H9 (cell line): ENCODE measurements around the gene TCF7L2. TPM values are rescaled to one million over a fixed set of nuclear protein-coding genes. Genes with fewer than 3 reads are reported as not detected.

Experiments used
- DNase-seq: peaks from one replicate; pipeline ENCODE4 v3.0.0-alpha.2; 2017
- H2AFZ ChIP-seq: one replicate; pipeline ENCODE4 v1.6.1; 2013; ENCODE audit warnings: mild to moderate bottlenecking, low read length, control low read depth, moderate library complexity
- H2AK5ac ChIP-seq: 2 replicates; pipeline ENCODE4 v1.6.1; 2013; ENCODE audit warnings: low read length, control low read depth, mixed read lengths; ENCODE audit not compliant: insufficient read length
- H2BK120ac ChIP-seq: one replicate; pipeline ENCODE4 v1.6.1; 2013; ENCODE audit warnings: low read depth, mild to moderate bottlenecking, low read length, control low read depth, inconsistent platforms; ENCODE audit not compliant: poor library complexity, severe bottlenecking
- H2BK12ac ChIP-seq: 2 replicates; pipeline ENCODE4 v1.6.1; 2013; ENCODE audit warnings: low read length, control low read depth, mixed read lengths, low read depth; ENCODE audit not compliant: insufficient read length
- H2BK15ac ChIP-seq: 2 replicates; pipeline ENCODE4 v1.6.1; 2013; ENCODE audit warnings: low read depth, low read length, control low read depth
- H2BK20ac ChIP-seq: one replicate; pipeline ENCODE4 v1.6.1; 2013; ENCODE audit warnings: low read depth, mild to moderate bottlenecking, low read length, control low read depth, inconsistent platforms; ENCODE audit not compliant: poor library complexity, severe bottlenecking
- H2BK5ac ChIP-seq: 2 replicates; pipeline ENCODE4 v1.6.1; 2013; ENCODE audit warnings: low read length, control low read depth, mixed read lengths; ENCODE audit not compliant: insufficient read length
- H3K14ac ChIP-seq: 2 replicates; pipeline ENCODE4 v1.6.1; 2013; ENCODE audit warnings: low read length, control low read depth; ENCODE audit not compliant: insufficient read depth
- H3K18ac ChIP-seq: 2 replicates; pipeline ENCODE4 v1.6.1; 2013; ENCODE audit warnings: low read depth, mild to moderate bottlenecking, mixed read lengths, low read length, control low read depth; ENCODE audit not compliant: insufficient read length
- H3K23ac ChIP-seq: 2 replicates; pipeline ENCODE4 v1.6.1; 2013; ENCODE audit warnings: low read length, control low read depth, mixed read lengths, low read depth; ENCODE audit not compliant: insufficient read length
- H3K23me2 ChIP-seq: 2 replicates; pipeline ENCODE4 v1.6.1; 2013; ENCODE audit warnings: low read depth, mild to moderate bottlenecking, mixed read lengths, low read length, control low read depth; ENCODE audit not compliant: insufficient read length, poor library complexity, severe bottlenecking
- H3K27ac ChIP-seq: 2 replicates; pipeline ENCODE4 v1.5.1; 2013; ENCODE audit warnings: low read length, control low read depth, mixed read lengths, low read depth; ENCODE audit not compliant: insufficient read length
- H3K27me3 ChIP-seq: 2 replicates; pipeline ENCODE4 v1.6.1; 2013; ENCODE audit warnings: low read length, control low read depth, inconsistent platforms; ENCODE audit not compliant: insufficient read depth
- H3K4ac ChIP-seq: 2 replicates; pipeline ENCODE4 v1.6.1; 2013; ENCODE audit warnings: low read depth, mild to moderate bottlenecking, control low read depth, inconsistent platforms, low read length, moderate library complexity
- H3K4me1 ChIP-seq: 2 replicates; pipeline ENCODE4 v1.6.1; 2013; ENCODE audit warnings: low read length, control low read depth, inconsistent platforms; ENCODE audit not compliant: insufficient read depth
- H3K4me2 ChIP-seq: 2 replicates; pipeline ENCODE4 v1.6.1; 2013; ENCODE audit warnings: low read length, control low read depth, mixed read lengths; ENCODE audit not compliant: insufficient read length, insufficient read depth
- H3K56ac ChIP-seq: 2 replicates; pipeline ENCODE4 v1.6.1; 2013; ENCODE audit warnings: low read depth, mild to moderate bottlenecking, mixed read lengths, low read length, control low read depth; ENCODE audit not compliant: insufficient read length
- H3K79me1 ChIP-seq: 2 replicates; pipeline ENCODE4 v1.6.1; 2013; ENCODE audit warnings: low read depth, mild to moderate bottlenecking, moderate library complexity, low read length, control low read depth, inconsistent platforms; ENCODE audit not compliant: insufficient read depth, poor library complexity, severe bottlenecking
- H3K79me2 ChIP-seq: 2 replicates; pipeline ENCODE4 v1.6.1; 2013; ENCODE audit warnings: low read length, control low read depth, inconsistent platforms; ENCODE audit not compliant: insufficient read depth
- H3K9ac ChIP-seq: 2 replicates; pipeline ENCODE4 v1.6.1; 2013; ENCODE audit warnings: low read length, control low read depth, mixed read lengths; ENCODE audit not compliant: insufficient read length; ENCODE audit errors: extremely low read depth
- H3K9me3 ChIP-seq: one replicate; pipeline ENCODE4 v1.6.1; 2013; ENCODE audit warnings: low read depth, low read length, inconsistent platforms; ENCODE audit not compliant: control insufficient read depth
- H3T11ph ChIP-seq: one replicate; pipeline ENCODE4 v1.6.1; 2013; ENCODE audit warnings: mild to moderate bottlenecking, low read length, control low read depth, inconsistent platforms
- H4K20me1 ChIP-seq: one replicate; pipeline ENCODE4 v1.6.1; 2013; ENCODE audit not compliant: control insufficient read depth, insufficient read length, insufficient read depth
- H4K5ac ChIP-seq: 2 replicates; pipeline ENCODE4 v1.6.1; 2013; ENCODE audit warnings: low read depth, mild to moderate bottlenecking, mixed read lengths, low read length, control low read depth; ENCODE audit not compliant: insufficient read length
- H4K8ac ChIP-seq: replicated peaks from 2 replicates; pipeline ENCODE4 v1.6.1; 2013; ENCODE audit warnings: low read length, control low read depth, mixed read lengths, low read depth; ENCODE audit not compliant: insufficient read length
- H4K91ac ChIP-seq: 2 replicates; pipeline ENCODE4 v1.6.1; 2013; ENCODE audit warnings: low read depth, mild to moderate bottlenecking, moderate library complexity, mixed read lengths, low read length, control low read depth; ENCODE audit not compliant: insufficient read length
- H3K27ac Mint-ChIP-seq, 3 experiments: 2 replicates in 2 of 3; 3 replicates in 1 of 3; pipeline ENCODE4 v1.8.0; 2020 to 2021; ENCODE audit warnings: mixed read lengths in 3 of 3, mild to moderate bottlenecking in 1 of 3, moderate library complexity in 1 of 3
- H3K27me3 Mint-ChIP-seq: 2 replicates; pipeline ENCODE4 v1.8.0; 2021; ENCODE audit warnings: low read depth, mild to moderate bottlenecking, moderate library complexity, mixed read lengths
- H3K36me3 Mint-ChIP-seq, 3 experiments: 2 replicates in 2 of 3; 3 replicates in 1 of 3; pipeline ENCODE4 v1.8.0; 2020 to 2021; ENCODE audit warnings: low read depth in 3 of 3, mixed read lengths in 3 of 3; ENCODE audit not compliant: insufficient read depth in 1 of 3
- H3K4me1 Mint-ChIP-seq, 2 experiments: 2 replicates each; pipeline ENCODE4 v1.8.0; 2020; ENCODE audit warnings: mixed read lengths in 2 of 2
- H3K4me3 Mint-ChIP-seq, 2 experiments: 2 replicates in 1 of 2; 3 replicates in 1 of 2; pipeline ENCODE4 v1.8.0; 2020 to 2021; ENCODE audit warnings: mild to moderate bottlenecking in 2 of 2, mixed read lengths in 2 of 2, moderate library complexity in 1 of 2
- H3K9me3 Mint-ChIP-seq, 2 experiments: 2 replicates in 1 of 2; 3 replicates in 1 of 2; pipeline ENCODE4 v1.8.0; 2020; ENCODE audit warnings: mild to moderate bottlenecking in 2 of 2, mixed read lengths in 2 of 2, moderate library complexity in 1 of 2
- CTCF ChIP-seq: fragments of 200-600 bp; sonication (generic); conservative IDR thresholded peaks from 3 replicates; pipeline ENCODE4 v1.8.0; 2021; ENCODE audit warnings: antibody characterized with exemption, mild to moderate bottlenecking
- WGBS: extraction: QIAGEN DNeasy Blood & Tissue Kit; methylation state at CpG from one replicate; pipeline ENCODE4 v1.1.7; 2013; ENCODE audit warnings: missing lambda C conversion rate, low lambda C conversion rate, mixed read lengths; ENCODE audit not compliant: insufficient read length; ENCODE audit errors: extremely low coverage; 5-methylcytosine and 5-hydroxymethylcytosine counted together
- total RNA-seq: library from RNA; stranded (reverse); gene quantifications from 2 replicates; pipeline ENCODE4 v1.2.1, GENCODE V29; 2021

TCF7L2 gene
- total RNA-seq, 1 experiment from 2014 or later = 71.1 TPM

- H3K4ac ChIP-seq = no peak overlapping the region
- DNase-seq = no peak
- no peak for TF ChIP-seq CTCF
- H2BK5ac ChIP-seq = no peak overlapping the region
- H3K4me2 ChIP-seq = no peak overlapping the region
- H3K14ac ChIP-seq = no peak overlapping the region
- peaks cover 25% of the 10 kb centered on the region; the same call in 1 of the 2 replicates for H3K79me2 ChIP-seq
- H3K4me1 ChIP-seq = peaks cover 8% of the 10 kb centered on the region
- peaks cover 4% of the 10 kb centered on the region for H4K20me1 ChIP-seq
- no peak overlapping the region for H2AK5ac ChIP-seq
- no peaks in the 10 kb centered on the region for H3K9me3 Mint-ChIP-seq
- no peak overlapping the region for H2BK120ac ChIP-seq
- no CpG with 5 or more reads among the region's 7 CpGs for WGBS
- no peak overlapping the region for H3K56ac ChIP-seq
- no peaks in the 10 kb centered on the region for H3K27me3 ChIP-seq
- no peak overlapping the region for H2BK20ac ChIP-seq
- no peak overlapping the region for H3T11ph ChIP-seq
- H3K4me1 Mint-ChIP-seq = peaks cover 76 to 82% of the 10 kb centered on the region in 2 experiments
- peaks cover 10% of the 10 kb centered on the region for H3K79me1 ChIP-seq
- H3K18ac ChIP-seq = no peak overlapping the region
- H4K91ac ChIP-seq = no peak overlapping the region
- no peak overlapping the region for H2AFZ ChIP-seq
- H3K27ac ChIP-seq = no peak overlapping the region
- no peak overlapping the region for H3K9ac ChIP-seq
- H3K27me3 Mint-ChIP-seq = no peaks in the 10 kb centered on the region
- no peak overlapping the region for H3K4me3 Mint-ChIP-seq
- no peak overlapping the region for H2BK15ac ChIP-seq
- no peak overlapping the region for H3K23ac ChIP-seq
- no peak overlapping the region for H4K8ac ChIP-seq
- no peaks in the 10 kb centered on the region for H3K23me2 ChIP-seq
- H4K5ac ChIP-seq = no peak overlapping the region
- no peak overlapping the region for H2BK12ac ChIP-seq
- no peaks in the 10 kb centered on the region for H3K9me3 ChIP-seq
- H3K36me3 Mint-ChIP-seq = peaks cover 1 to 37% (median 22%) of the 10 kb centered on the region in 3 experiments; a peak in 5 of 7 replicates
- H3K27ac Mint-ChIP-seq = peak overlapping the region in 2 of 3 experiments; percentile 28 to 40; a peak in 4 of 7 replicates
Observed at GRCh38 chr10:112981553-112981952, 31.5 kb downstream of the TCF7L2 start.
